AG04449 (cell line): ENCODE results near the gene CACNA2D4.

Experiments
- CTCF ChIA-PET: fragments of 350-600 bp; formaldehyde crosslinking; extraction: SDS; loops from one replicate; lab custom pipeline; 2021; ENCODE audit warnings: antibody characterized with exemption; lab: Yijun Ruan, JAX
- POLR2A ChIA-PET: fragments of 400-600, 350-600 bp; formaldehyde crosslinking; extraction: SDS; loops from one replicate; lab custom pipeline; 2020; ENCODE audit warnings: antibody characterized with exemption, inconsistent platforms; lab: Yijun Ruan, JAX
- DNase-seq: peaks from one replicate; pipeline ENCODE4 v3.0.0-alpha.2; 2010; ENCODE audit warnings: low read depth, low spot score
- H3K4me3 ChIP-seq: 2 replicates; pipeline ENCODE4 v1.5.1; 2011; ENCODE audit warnings: low read depth, mild to moderate bottlenecking, control low read depth, low read length
- TF ChIP-seq, protein P1 (sequence below): IDR thresholded peaks from one replicate; pipeline ENCODE4 v1.5.1; 2011; ENCODE audit warnings: mild to moderate bottlenecking, moderate library complexity, low read length, control low read depth, inconsistent platforms; ENCODE audit not compliant: insufficient read depth; ENCODE audit errors: missing control alignments

The CACNA2D4 gene

DNA sequence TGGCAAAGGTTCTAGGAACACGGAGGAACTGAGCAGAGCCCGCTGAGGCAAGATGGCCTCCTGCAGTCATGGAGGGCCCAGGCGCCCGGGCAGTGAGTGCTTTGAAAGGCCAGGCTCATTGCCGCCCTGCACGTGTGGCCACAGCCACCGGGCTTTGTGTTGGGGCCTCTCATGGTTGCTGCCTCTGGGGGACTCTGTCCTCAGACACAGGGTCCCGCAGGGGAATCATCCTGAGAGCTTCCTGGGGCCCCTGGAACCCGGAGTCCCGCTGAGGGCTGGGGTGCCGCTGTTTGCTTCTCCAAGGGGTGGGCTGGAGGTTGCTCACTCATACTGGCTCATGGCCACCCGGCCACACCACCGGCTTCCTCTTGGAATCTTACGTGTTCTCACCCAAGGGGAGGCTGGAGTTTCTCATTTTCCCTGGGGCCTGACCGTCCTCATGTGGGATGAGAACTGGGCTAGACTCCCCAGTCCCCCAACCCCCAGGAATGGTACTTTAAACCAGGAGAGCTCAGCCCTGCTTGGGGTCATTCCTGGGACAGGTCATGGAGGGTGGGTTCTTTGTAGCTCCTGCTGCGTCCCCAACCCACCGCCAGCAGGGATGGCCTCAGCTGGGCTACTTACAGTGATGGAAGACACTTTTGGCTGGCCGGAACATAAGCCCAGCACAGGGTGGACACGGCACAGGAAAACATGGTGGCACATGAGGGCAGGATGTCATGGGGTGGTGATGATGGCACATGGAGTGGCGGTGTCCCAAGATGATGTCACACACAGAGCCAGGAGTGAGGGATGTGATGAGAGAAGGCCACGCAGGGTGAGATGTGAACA lies 119.2 kb downstream of the CACNA2D4 start:
- DNase-seq, result no peak
- TF ChIP-seq, protein P1, sequence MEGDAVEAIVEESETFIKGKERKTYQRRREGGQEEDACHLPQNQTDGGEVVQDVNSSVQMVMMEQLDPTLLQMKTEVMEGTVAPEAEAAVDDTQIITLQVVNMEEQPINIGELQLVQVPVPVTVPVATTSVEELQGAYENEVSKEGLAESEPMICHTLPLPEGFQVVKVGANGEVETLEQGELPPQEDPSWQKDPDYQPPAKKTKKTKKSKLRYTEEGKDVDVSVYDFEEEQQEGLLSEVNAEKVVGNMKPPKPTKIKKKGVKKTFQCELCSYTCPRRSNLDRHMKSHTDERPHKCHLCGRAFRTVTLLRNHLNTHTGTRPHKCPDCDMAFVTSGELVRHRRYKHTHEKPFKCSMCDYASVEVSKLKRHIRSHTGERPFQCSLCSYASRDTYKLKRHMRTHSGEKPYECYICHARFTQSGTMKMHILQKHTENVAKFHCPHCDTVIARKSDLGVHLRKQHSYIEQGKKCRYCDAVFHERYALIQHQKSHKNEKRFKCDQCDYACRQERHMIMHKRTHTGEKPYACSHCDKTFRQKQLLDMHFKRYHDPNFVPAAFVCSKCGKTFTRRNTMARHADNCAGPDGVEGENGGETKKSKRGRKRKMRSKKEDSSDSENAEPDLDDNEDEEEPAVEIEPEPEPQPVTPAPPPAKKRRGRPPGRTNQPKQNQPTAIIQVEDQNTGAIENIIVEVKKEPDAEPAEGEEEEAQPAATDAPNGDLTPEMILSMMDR, result no peak
- H3K4me3 ChIP-seq, result no peak overlapping the region
- ChIA-PET POLR2A (no interaction called here), CTCF (interaction anchor here (1.3 to 12.2 kb wide), 5 partner anchors 8 to 784 kb away, joined by 3 to 156 read pairs (median 5); no protein-coding TSS in a partner anchor)

DNA sequence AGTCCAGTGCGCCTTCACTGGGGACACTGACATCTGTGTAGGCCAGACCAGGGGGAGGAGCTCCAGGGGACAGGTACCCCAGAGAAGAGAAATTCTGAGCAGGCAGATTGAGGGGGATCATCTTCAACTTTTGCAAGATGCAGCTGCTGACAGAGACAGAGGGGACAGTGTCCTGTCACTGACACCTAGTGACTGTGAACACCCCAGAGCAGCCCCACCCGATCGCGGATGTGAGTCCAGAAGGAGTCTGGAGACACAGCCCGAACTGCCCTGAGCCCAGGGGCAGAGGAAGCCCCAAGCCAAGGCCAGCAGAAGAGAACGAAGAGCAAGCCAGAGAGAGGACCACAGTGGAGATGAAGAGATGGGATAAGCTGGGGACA lies 119.8 kb downstream of the CACNA2D4 start:
- no peak overlapping the region for H3K4me3 ChIP-seq
- DNase-seq, result no peak
- TF ChIP-seq, protein P1, result no peak
- ChIA-PET CTCF (interaction anchor here (1.5 to 12.2 kb wide), 4 partner anchors 17 to 784 kb away, joined by 4 to 156 read pairs (median 6); no protein-coding TSS in a partner anchor), POLR2A (no interaction called here)

DNA sequence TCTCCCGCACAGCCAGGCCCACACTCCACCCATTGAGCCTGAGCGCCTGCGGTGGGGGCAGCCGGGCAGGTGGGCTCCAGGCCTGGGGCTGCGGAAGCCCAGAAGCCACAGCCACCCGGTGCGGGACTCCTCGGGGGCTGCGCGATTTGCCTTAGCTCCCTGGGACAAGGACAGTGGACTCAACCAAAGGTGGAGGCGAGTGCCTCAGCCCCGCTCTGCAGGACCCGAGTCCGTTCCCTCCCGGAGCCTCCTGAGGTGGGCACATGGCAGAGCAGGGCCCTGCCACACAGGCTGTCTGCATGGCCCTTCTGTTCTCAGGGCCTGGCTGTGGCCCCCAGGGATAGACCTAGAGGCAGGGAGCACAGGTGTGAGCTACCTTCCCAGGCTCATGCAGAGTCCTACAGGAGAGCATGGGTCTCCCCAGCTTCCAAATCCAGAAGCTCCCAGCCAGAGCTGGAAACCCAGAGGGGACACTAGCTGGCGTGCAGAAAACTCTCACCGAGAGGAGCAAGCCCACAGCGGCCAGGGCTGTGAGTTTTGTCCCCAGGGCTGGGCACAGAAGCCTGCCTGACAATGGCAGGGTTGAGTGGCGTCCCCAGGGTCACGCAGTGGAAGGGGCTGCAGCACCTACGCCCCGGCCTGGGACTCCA lies 120.3 kb downstream of the CACNA2D4 start:
- no peak overlapping the region for H3K4me3 ChIP-seq
- DNase-seq, result no peak
- TF ChIP-seq, protein P1, result no peak
- CTCF ChIA-PET, result interaction anchor here (1.5 to 12.2 kb wide), 4 partner anchors 16 to 785 kb away, joined by 4 to 156 read pairs (median 6); no protein-coding TSS in a partner anchor
- POLR2A ChIA-PET, result interaction anchor here (0.5 kb wide), 1 partner anchor 149 kb away, joined by 3 read pairs; no protein-coding TSS in a partner anchor

DNA sequence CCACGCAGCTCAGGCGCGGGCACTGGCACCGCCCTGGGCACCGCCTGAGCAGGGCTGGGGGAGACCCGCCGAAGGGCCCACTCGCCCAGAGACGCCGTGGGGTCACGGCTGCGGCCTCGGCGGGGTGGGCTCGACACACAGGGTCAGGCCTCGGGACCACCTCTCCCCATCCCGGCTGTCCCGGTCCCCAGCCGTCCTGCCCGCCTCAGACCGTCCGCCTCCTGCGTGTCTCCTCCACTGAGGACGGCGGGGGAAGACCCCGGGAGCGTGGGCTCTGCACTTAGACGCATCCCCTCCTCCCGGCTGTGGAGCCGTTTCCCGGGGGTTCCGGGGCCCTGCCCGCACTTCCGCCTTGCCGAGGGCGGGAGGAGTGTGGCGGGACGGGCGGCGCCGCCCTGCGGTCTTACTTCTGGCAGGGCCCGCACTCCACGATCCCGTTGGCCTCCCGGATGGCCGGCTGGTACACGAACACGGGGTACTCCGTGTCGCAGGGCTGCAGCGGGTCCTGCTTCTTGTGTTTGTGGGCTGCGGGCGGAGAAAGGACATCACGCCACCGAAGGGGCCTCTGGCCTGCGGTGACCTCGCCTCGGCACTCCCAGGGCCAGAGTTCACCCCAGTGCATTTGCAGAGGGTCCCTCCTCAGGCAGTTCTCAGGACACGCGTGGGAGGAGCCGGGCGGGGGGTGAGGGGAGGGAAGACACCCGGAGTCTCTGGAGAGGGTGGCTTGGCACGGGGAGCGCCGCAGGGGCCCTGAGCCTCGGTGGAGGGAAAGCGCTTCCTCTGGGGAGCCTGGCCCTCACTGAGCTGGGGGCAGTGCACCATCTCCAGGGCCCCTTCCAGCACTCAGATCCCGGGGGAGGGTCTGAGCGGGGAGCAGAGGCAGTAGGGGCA lies 121.2 kb downstream of the CACNA2D4 start:
- H3K4me3 ChIP-seq, result peak overlapping the region; percentile 47
- TF ChIP-seq, protein P1, result no peak
- DNase-seq, result no peak
- POLR2A ChIA-PET, result interaction anchor here (0.5 kb wide), 1 partner anchor 150 kb away, joined by 3 read pairs; no protein-coding TSS in a partner anchor
- CTCF ChIA-PET, result interaction anchor here (1.4 to 15.8 kb wide), 7 partner anchors 15 to 237 kb away, joined by 3 to 767 read pairs (median 14); no protein-coding TSS in a partner anchor

DNA sequence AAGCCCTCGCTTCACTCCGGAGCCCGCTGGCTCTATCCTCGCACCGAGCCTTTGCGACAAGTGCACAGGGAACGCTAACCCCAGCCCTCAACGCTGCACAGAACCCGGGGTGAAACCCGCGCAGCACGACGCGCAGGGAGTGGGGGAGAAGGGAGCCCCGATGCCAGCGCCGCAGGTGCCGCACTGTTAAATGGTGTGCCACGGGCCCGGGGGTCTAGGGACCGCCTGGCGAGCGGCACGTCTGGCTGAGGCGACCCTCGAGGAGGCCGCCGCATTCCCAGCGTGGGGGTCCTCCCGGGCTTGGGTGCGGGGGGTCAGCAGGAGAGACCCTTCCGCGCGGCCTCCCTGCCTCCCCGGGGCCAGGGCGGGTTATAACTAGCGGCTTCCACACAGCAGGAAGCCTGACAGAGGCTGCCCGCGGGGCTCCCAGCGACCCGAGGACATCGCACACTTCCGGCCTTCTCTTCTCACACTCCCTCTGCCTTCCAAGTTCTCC lies 121.9 kb downstream of the CACNA2D4 start:
- TF ChIP-seq, protein P1, result no peak
- DNase-seq, result no peak
- peak overlapping the region; percentile 47 for H3K4me3 ChIP-seq
- POLR2A ChIA-PET, result no interaction called here
- CTCF ChIA-PET, result interaction anchor here (1.0 to 15.8 kb wide), 8 partner anchors 140 to 787 kb away, joined by 3 to 767 read pairs (median 12); partner anchors contain the start of gene WNT5B
